ENCODE results near the gene APC.

The APC gene

DNA sequence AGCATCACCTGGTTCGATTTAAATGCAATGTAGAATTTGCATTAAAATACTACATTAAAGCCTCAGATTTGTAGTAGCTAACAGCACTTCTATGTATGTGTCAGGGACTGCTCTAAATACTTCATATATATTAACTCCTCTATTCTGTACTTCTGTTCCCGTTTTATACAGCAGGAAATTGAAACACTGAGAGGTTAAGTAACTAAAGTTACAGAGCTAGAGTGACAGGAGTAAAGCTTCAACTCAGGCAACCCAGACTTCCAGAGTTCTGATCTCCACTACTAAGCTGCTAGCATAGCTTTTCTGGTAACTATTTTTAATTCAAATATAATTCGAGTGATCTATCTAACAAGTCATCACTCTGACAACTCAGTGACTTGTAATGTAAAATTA lies 619 bp upstream of the APC start:
- no peak overlapping the region for H2AFZ ChIP-seq (ENCODE audit: low read length)
- H3F3A ChIP-seq (ENCODE audit: insufficient read depth, low read length), result no peaks in the 10 kb centered on the region
- TF ChIP-seq EZH2 (optimal IDR thresholded peaks at IDR 0.05; ENCODE audit: low read depth, low read length) (no peak), EZH2phosphoT487 (IDR thresholded peaks at IDR 0.05; ENCODE audit: low read length) (no peak)
- TF ChIP-seq, protein P1, sequence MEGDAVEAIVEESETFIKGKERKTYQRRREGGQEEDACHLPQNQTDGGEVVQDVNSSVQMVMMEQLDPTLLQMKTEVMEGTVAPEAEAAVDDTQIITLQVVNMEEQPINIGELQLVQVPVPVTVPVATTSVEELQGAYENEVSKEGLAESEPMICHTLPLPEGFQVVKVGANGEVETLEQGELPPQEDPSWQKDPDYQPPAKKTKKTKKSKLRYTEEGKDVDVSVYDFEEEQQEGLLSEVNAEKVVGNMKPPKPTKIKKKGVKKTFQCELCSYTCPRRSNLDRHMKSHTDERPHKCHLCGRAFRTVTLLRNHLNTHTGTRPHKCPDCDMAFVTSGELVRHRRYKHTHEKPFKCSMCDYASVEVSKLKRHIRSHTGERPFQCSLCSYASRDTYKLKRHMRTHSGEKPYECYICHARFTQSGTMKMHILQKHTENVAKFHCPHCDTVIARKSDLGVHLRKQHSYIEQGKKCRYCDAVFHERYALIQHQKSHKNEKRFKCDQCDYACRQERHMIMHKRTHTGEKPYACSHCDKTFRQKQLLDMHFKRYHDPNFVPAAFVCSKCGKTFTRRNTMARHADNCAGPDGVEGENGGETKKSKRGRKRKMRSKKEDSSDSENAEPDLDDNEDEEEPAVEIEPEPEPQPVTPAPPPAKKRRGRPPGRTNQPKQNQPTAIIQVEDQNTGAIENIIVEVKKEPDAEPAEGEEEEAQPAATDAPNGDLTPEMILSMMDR (IDR thresholded peaks at IDR 0.05; ENCODE audit: low read length), result no peak
- peak overlapping the region; percentile 61 for H3K4me3 ChIP-seq (ENCODE audit: low read length)
- H3K27ac ChIP-seq (ENCODE audit: low read length), result no peak overlapping the region
- DNase-seq, result no peak
- H3K9me2 ChIP-seq (replicated peaks; ENCODE audit: insufficient read depth, low read length), result no peaks in the 10 kb centered on the region
- no peaks in the 10 kb centered on the region for H3K36me3 ChIP-seq (replicated peaks; ENCODE audit: insufficient read depth, low read length)
- no peak overlapping the region for H3K9ac ChIP-seq (ENCODE audit: low read length)
- peaks cover 6% of the 10 kb centered on the region; the same call in 1 of the 2 replicates for H3K79me2 ChIP-seq (ENCODE audit: low read length)
- H3K4me1 ChIP-seq (ENCODE audit: low read length), result no peaks in the 10 kb centered on the region
- no peaks in the 10 kb centered on the region for H3K9me3 ChIP-seq (replicated peaks; ENCODE audit: insufficient read depth, low read length)
- no peaks in the 10 kb centered on the region for H3K27me3 ChIP-seq (replicated peaks; ENCODE audit: insufficient read depth, low read length)
- no peaks in the 10 kb centered on the region for H4K20me1 ChIP-seq (ENCODE audit: insufficient read depth, low read length)
- peak overlapping the region; percentile 49; the same call in 1 of the 2 replicates for H3K4me2 ChIP-seq (ENCODE audit: low read depth, low read length)

DNA sequence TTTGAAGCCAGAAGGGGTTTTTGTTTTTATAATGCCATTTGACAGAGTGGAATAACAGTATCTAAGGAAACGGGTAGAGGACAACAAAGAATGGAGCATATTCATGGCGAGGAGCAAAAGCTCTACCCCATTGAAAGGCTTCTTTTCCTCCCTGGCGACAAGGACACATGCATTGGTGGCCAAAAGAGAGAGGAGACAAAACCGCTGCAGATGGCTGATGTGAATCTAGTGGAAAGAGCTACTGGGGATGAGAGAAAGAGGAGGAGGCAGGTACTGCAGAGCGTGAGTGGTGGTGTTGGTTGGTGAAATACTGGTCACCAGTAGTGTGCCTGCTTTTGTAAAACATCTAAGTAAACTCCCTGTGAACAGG lies 491 bp downstream of the APC start:
- H3K27me3 ChIP-seq (replicated peaks; ENCODE audit: insufficient read depth, low read length), result no peaks in the 10 kb centered on the region
- H3K9me3 ChIP-seq (replicated peaks; ENCODE audit: insufficient read depth, low read length), result no peaks in the 10 kb centered on the region
- no peaks in the 10 kb centered on the region for H3K9me2 ChIP-seq (replicated peaks; ENCODE audit: insufficient read depth, low read length)
- H3K36me3 ChIP-seq (replicated peaks; ENCODE audit: insufficient read depth, low read length), result no peaks in the 10 kb centered on the region
- no peaks in the 10 kb centered on the region for H3F3A ChIP-seq (ENCODE audit: insufficient read depth, low read length)
- H3K27ac ChIP-seq (ENCODE audit: low read length), result no peak overlapping the region
- TF ChIP-seq, protein P1 (IDR thresholded peaks at IDR 0.05; ENCODE audit: low read length), result no peak
- TF ChIP-seq EZH2 (optimal IDR thresholded peaks at IDR 0.05; ENCODE audit: low read depth, low read length) (no peak), EZH2phosphoT487 (IDR thresholded peaks at IDR 0.05; ENCODE audit: low read length) (no peak)
- DNase-seq, result no peak
- H3K4me3 ChIP-seq (ENCODE audit: low read length), result peak overlapping the region; percentile 61
- no peaks in the 10 kb centered on the region for H4K20me1 ChIP-seq (ENCODE audit: insufficient read depth, low read length)
- peak overlapping the region; percentile 49; the same call in 1 of the 2 replicates for H3K4me2 ChIP-seq (ENCODE audit: low read depth, low read length)
- H3K9ac ChIP-seq (ENCODE audit: low read length), result no peak overlapping the region
- H3K79me2 ChIP-seq (ENCODE audit: low read length), result peaks cover 6% of the 10 kb centered on the region; the same call in 1 of the 2 replicates
- H2AFZ ChIP-seq (ENCODE audit: low read length), result 0 out of 2 replicates have a peak overlapping the region, but pooled peaks have one; percentile 61
- H3K4me1 ChIP-seq (ENCODE audit: low read length), result no peaks in the 10 kb centered on the region

DNA sequence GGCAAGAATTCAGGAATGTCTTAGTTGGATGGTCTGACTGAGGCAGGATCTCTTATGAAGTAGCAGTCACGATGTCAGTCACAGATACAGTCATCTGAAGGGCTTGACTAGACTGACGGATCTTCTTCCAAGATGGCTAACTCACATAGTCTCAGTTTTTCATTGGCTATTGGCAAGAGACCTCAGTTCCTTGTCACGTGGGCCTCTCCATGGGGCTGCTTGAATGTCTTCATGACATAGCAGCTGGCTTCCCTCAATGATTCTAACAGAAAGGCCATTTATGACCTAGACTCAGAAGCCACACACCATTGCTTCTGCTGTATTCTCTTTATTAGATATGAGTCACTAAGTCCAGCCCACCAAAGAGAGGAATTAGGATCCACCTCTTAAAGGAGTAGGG lies 4.7 kb downstream of the APC start:
- no peaks in the 10 kb centered on the region for H3K36me3 ChIP-seq (replicated peaks; ENCODE audit: insufficient read depth, low read length)
- H3K79me2 ChIP-seq (ENCODE audit: low read length), result peaks cover 1% of the 10 kb centered on the region; the same call in 1 of the 2 replicates
- H3K4me3 ChIP-seq (ENCODE audit: low read length), result no peak overlapping the region
- no peaks in the 10 kb centered on the region for H3F3A ChIP-seq (ENCODE audit: insufficient read depth, low read length)
- H3K4me1 ChIP-seq (ENCODE audit: low read length), result no peaks in the 10 kb centered on the region
- no peaks in the 10 kb centered on the region for H3K9me3 ChIP-seq (replicated peaks; ENCODE audit: insufficient read depth, low read length)
- H3K9ac ChIP-seq (ENCODE audit: low read length), result no peak overlapping the region
- H3K27me3 ChIP-seq (replicated peaks; ENCODE audit: insufficient read depth, low read length), result no peaks in the 10 kb centered on the region
- no peak overlapping the region for H3K4me2 ChIP-seq (ENCODE audit: low read depth, low read length)
- TF ChIP-seq EZH2phosphoT487 (IDR thresholded peaks at IDR 0.05; ENCODE audit: low read length) (no peak), EZH2 (optimal IDR thresholded peaks at IDR 0.05; ENCODE audit: low read depth, low read length) (no peak)
- TF ChIP-seq, protein P1 (IDR thresholded peaks at IDR 0.05; ENCODE audit: low read length), result no peak
- H3K27ac ChIP-seq (ENCODE audit: low read length), result no peak overlapping the region
- no peak for DNase-seq
- H4K20me1 ChIP-seq (ENCODE audit: insufficient read depth, low read length), result no peaks in the 10 kb centered on the region
- no peak overlapping the region for H2AFZ ChIP-seq (ENCODE audit: low read length)
- no peaks in the 10 kb centered on the region for H3K9me2 ChIP-seq (replicated peaks; ENCODE audit: insufficient read depth, low read length)
